Nasal cavity respiratory epithelium epithelial cell of viscerocranial mucosa (primary cell): ENCODE results near the gene MEIS1. TPM values are rescaled to one million over a fixed set of nuclear protein-coding genes. Genes with fewer than 3 reads are reported as not detected.

Experiments
- total RNA-seq: library from RNA; depleted of rRNA; stranded (reverse); fragments of >200 nt; gene quantifications from 2 replicates; pipeline ENCODE4 v1.2.3, GENCODE V29; 2014

MEIS1 gene
- total RNA-seq: 16.1 and 21.6 TPM in 2 replicates

GRCh38 chr2:66434679-66435548, at the start of gene MEIS1:
Gene MEIS1 (plus strand): TSS chr2:66435125. CDS start chr2:66435857, 732 bp downstream.

